ENCODE measurements around the gene EFNB2.

EFNB2 gene

DNA sequence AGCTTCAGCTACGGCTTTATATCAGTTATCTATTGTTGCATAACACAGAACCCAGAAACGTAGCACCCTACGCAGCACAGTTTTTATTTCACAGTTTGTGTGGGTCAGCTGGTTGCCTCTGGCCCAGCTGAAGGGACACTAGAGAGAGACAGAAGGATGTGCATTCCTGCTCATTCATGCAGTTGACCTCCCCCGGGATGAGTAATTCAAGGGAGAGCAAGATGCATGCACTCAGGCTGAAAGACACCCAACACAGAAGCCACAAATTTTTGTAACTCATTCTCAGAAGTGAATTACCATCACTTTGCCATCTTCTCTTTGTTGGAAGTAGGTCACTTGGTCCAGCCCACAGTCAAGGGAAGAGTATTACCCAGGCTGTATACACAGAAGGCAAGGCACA is 89.5 kb downstream of the EFNB2 start:
- DNase-seq (ENCODE audit: low read depth), result peak; percentile 81

GRCh38 chr13:106443607-106444322 is 91.7 kb downstream of the EFNB2 start:
- no peak for DNase-seq (ENCODE audit: low read depth)

- no peak for DNase-seq (ENCODE audit: low read depth)
Measured at GRCh38 chr13:106440866-106441265, 94.6 kb downstream of the EFNB2 start.
